Ascending aorta (tissue), 2 donors: ENCODE results near the gene SCRN1. TPM values are rescaled to one million over a fixed set of nuclear protein-coding genes. Genes with fewer than 3 reads are reported as not detected.

Experiments used
- DNase-seq, 2 donors: peaks; one replicate each; pipeline ENCODE4 v3.0.0-alpha.2; 2019; ENCODE audit warnings: low spot score in 2 of 2
- H3K27ac ChIP-seq, 2 donors: fragments of 200-600 bp; sonication (generic); one replicate each; pipeline ENCODE4 v1.5.1; 2016 to 2017; ENCODE audit warnings: mild to moderate bottlenecking in 1 of 2
- H3K27me3 ChIP-seq: fragments of 200-600 bp; sonication (generic); one replicate; pipeline ENCODE4 v1.5.1; 2017
- H3K36me3 ChIP-seq, 2 donors: fragments of 200-600 bp; sonication (generic); one replicate each; pipeline ENCODE4 v1.5.1; 2016
- H3K4me1 ChIP-seq, 2 donors: fragments of 200-600 bp; sonication (generic); one replicate each; pipeline ENCODE4 v1.5.1; 2016 to 2017; ENCODE audit warnings: mild to moderate bottlenecking in 1 of 2
- H3K4me3 ChIP-seq, 2 donors: fragments of 200-600 bp; sonication (generic); one replicate each; pipeline ENCODE4 v1.5.1; 2016 to 2017; ENCODE audit warnings: mild to moderate bottlenecking in 1 of 2
- H3K9me3 ChIP-seq, 2 donors: fragments of 200-600 bp; sonication (generic); one replicate each; pipeline ENCODE4 v1.5.1; 2016
- CTCF ChIP-seq, 3 experiments: fragments of 200-600 bp in 2 of 3; fragments of 450-650 bp in 1 of 3; sonication (generic) in 2 of 3; IDR thresholded peaks; one replicate each; pipeline ENCODE4 v1.5.1; 2016 to 2019; ENCODE audit warnings: antibody characterized with exemption in 3 of 3, mild to moderate bottlenecking in 1 of 3, moderate library complexity in 1 of 3
- intact Hi-C: fragments of 100-400 bp; cut with DNase I; formaldehyde crosslinking; loops from one replicate; pipeline ENCODE4 v1.15.1; 2023
- total RNA-seq: library from RNA; depleted of rRNA; stranded (reverse); fragments of >200 nt; gene quantifications from one replicate; pipeline ENCODE4 v1.1.0, GENCODE V29; 2016

SCRN1 gene
- total RNA-seq, 1 donor from 2014 or later: 31.0 TPM

GRCh38 chr7:29920491-29920890, 69.1 kb downstream of the SCRN1 start:
- intact Hi-C loops: loop anchor here (2.0 to 5.0 kb wide), 2 partner anchors 172 to 283 kb away; no protein-coding TSS in a partner anchor
- peaks cover 29 to 39% of the 10 kb centered on the region in 2 donors for H3K36me3 ChIP-seq
- no peaks in the 10 kb centered on the region for H3K27me3 ChIP-seq
- peaks cover 0 to 7% of the 10 kb centered on the region in 2 donors for H3K4me1 ChIP-seq
- no peak overlapping the region for H3K27ac ChIP-seq
- H3K4me3 ChIP-seq: no peak overlapping the region
- no peak for DNase-seq
- H3K9me3 ChIP-seq: no peaks in the 10 kb centered on the region
- TF ChIP-seq CTCF (IDR thresholded peaks at IDR 0.05): no peak

- intact Hi-C loops: loop anchor here (2.0 to 5.0 kb wide), 2 partner anchors 171 to 282 kb away; no protein-coding TSS in a partner anchor
- no peak for TF ChIP-seq CTCF (IDR thresholded peaks at IDR 0.05)
- peaks cover 0 to 8% of the 10 kb centered on the region in 2 donors for H3K4me1 ChIP-seq
- H3K27ac ChIP-seq: no peak overlapping the region
- no peaks in the 10 kb centered on the region for H3K27me3 ChIP-seq
- H3K9me3 ChIP-seq: no peaks in the 10 kb centered on the region
- no peak overlapping the region for H3K4me3 ChIP-seq
- no peak for DNase-seq
- H3K36me3 ChIP-seq: peaks cover 29 to 33% of the 10 kb centered on the region in 2 donors
These were observed 69.8 kb downstream of the SCRN1 start for GRCh38 chr7:29919790-29920189.

GRCh38 chr7:29918850-29919249, 70.8 kb downstream of the SCRN1 start:
- H3K27ac ChIP-seq: no peak overlapping the region

GRCh38 chr7:29917641-29918040, 72.0 kb downstream of the SCRN1 start:
- intact Hi-C loops: no loop called here
- Histone ChIP-seq H3K36me3 (peaks cover 18 to 20% of the 10 kb centered on the region in 2 donors), H3K9me3 (no peaks in the 10 kb centered on the region), H3K4me3 (no peak overlapping the region), H3K27ac (no peak overlapping the region), H3K4me1 (peaks cover 0 to 8% of the 10 kb centered on the region in 2 donors), H3K27me3 (no peaks in the 10 kb centered on the region)
- no peak for TF ChIP-seq CTCF (IDR thresholded peaks at IDR 0.05)
- DNase-seq: no peak

More at GRCh38 chr7:29918850-29919249, 70.8 kb downstream of the SCRN1 start:
- Histone ChIP-seq H3K36me3 (peaks cover 24 to 29% of the 10 kb centered on the region in 2 donors), H3K4me1 (peaks cover 0 to 8% of the 10 kb centered on the region in 2 donors), H3K9me3 (no peaks in the 10 kb centered on the region), H3K27me3 (no peaks in the 10 kb centered on the region), H3K4me3 (no peak overlapping the region)
- no peak for TF ChIP-seq CTCF (IDR thresholded peaks at IDR 0.05)
- intact Hi-C loops: no loop called here
- DNase-seq: no peak

GRCh38 chr7:29915481-29916215, 74.0 kb downstream of the SCRN1 start:
- Histone ChIP-seq H3K27me3 (no peaks in the 10 kb centered on the region), H3K36me3 (peaks cover 10 to 12% of the 10 kb centered on the region in 2 donors), H3K4me1 (peaks cover 0 to 8% of the 10 kb centered on the region in 2 donors), H3K9me3 (no peaks in the 10 kb centered on the region), H3K27ac (peak overlapping the region in 1 of 2 donors; percentile 16), H3K4me3 (no peak overlapping the region)
- intact Hi-C loops: no loop called here
- TF ChIP-seq CTCF (IDR thresholded peaks at IDR 0.05): no peak
- DNase-seq: no peak
